ENCODE measurements around the gene C8G. TPM values are rescaled to one million over a fixed set of nuclear protein-coding genes. Genes with fewer than 3 reads are reported as not detected.

Gene C8G
- total and polyA plus RNA-seq, 2 of the 8 experiments (the other 6 are each of a cell fraction or from before 2014, with no cell fraction given), result 0.62 to 0.80 TPM

- WGBS, 2 experiments (ENCODE audit: extremely low coverage in 1 of 2, insufficient coverage in 1 of 2, insufficient read length in 1 of 2, insufficient replicate concordance in 2 of 2, low coverage in 1 of 2, low lambda C conversion rate in 2 of 2, missing lambda C conversion rate in 1 of 2), result 90% methylated on average over 16 of the region's 16 CpGs; no CpG with 5 or more reads in 1 of the 2 experiments
- Histone ChIP-seq H4K20me1 (replicated peaks in 1 of 2; ENCODE audit: control insufficient read depth in 1 of 2, insufficient read depth in 2 of 2, low read length in 2 of 2) (peaks cover 0 to 3% of the 10 kb centered on the region in 2 experiments), H2BK15ac (ENCODE audit: low read length) (no peak overlapping the region), H3K23ac (ENCODE audit: insufficient read length) (no peak overlapping the region), H4K91ac (replicated peaks; ENCODE audit: insufficient read length, low read length) (no peak overlapping the region), H3K36me3 (ENCODE audit: control insufficient read depth in 2 of 4, insufficient read depth in 4 of 4, low read length in 3 of 4) (no peaks in the 10 kb centered on the region), H2AK5ac (ENCODE audit: low read depth, low read length) (no peak overlapping the region), H3K79me2 (ENCODE audit: control insufficient read depth in 1 of 2, insufficient read depth in 2 of 2, low read length in 2 of 2) (no peaks in the 10 kb centered on the region), H4K5ac (ENCODE audit: insufficient read length, low read depth, low read length) (no peak overlapping the region), H3K27me3 (replicated peaks in 1 of 4; ENCODE audit: control insufficient read depth in 3 of 4, extremely low read depth in 1 of 4, insufficient read depth in 3 of 4, low read length in 3 of 4) (peaks cover 13 to 30% (median 27%) of the 10 kb centered on the region in 4 experiments), H3K56ac (replicated peaks; ENCODE audit: insufficient read length, low read depth, low read length) (no peak overlapping the region), H3K23me2 (ENCODE audit: low read depth, low read length) (peaks cover 20% of the 10 kb centered on the region; the same call in 1 of the 2 replicates), H2BK120ac (replicated peaks; ENCODE audit: low read depth, low read length) (no peak overlapping the region), H3K4me1 (replicated peaks in 1 of 4; ENCODE audit: control insufficient read depth in 3 of 4, insufficient read depth in 4 of 4, low read length in 3 of 4) (peaks cover 0 to 16% (median 7%) of the 10 kb centered on the region in 4 experiments; a peak in 5 of 7 replicates), H3K9me3 (ENCODE audit: insufficient read depth in 2 of 2, low read depth in 1 of 2, low read length in 1 of 2) (no peaks in the 10 kb centered on the region), H3K4me2 (ENCODE audit: insufficient read depth in 1 of 2, low read depth in 2 of 2, low read length in 2 of 2) (no peak overlapping the region), H2BK5ac (ENCODE audit: low read depth, low read length) (no peak overlapping the region), H2BK20ac (ENCODE audit: low read length) (no peak overlapping the region), H3K4ac (replicated peaks; ENCODE audit: insufficient read length, low read depth, low read length) (no peak overlapping the region), H3K18ac (ENCODE audit: extremely low read depth, low read length) (no peak overlapping the region), H3K4me3 (ENCODE audit: extremely low read depth in 1 of 4, insufficient read depth in 2 of 4, low read depth in 3 of 4, low read length in 4 of 4) (no peak overlapping the region), H3K79me1 (ENCODE audit: low read depth, low read length) (no peaks in the 10 kb centered on the region), H2BK12ac (ENCODE audit: low read depth, low read length) (no peak overlapping the region), H2AFZ (ENCODE audit: low read length) (no peak overlapping the region), H3K9ac (replicated peaks in 1 of 4; ENCODE audit: extremely low read depth in 1 of 4, low read depth in 3 of 4, low read length in 3 of 4) (no peak overlapping the region), H4K8ac (ENCODE audit: extremely low read depth, insufficient read depth, low read length) (no peak overlapping the region), H3K27ac (ENCODE audit: low read depth, low read length) (no peak overlapping the region), H3K14ac (ENCODE audit: insufficient read length) (no peak overlapping the region)
- POLR2A ChIA-PET (ENCODE audit: partially characterized antibody), result interaction anchor here (0.7 to 0.8 kb wide), 2 partner anchors 14 to 209 kb away, joined by 3 read pairs; no protein-coding TSS in a partner anchor
- CTCF ChIA-PET (ENCODE audit: partially characterized antibody), result interaction anchor here (1.0 to 3.0 kb wide), 3 partner anchors 48 to 180 kb away, joined by 4 to 18 read pairs (median 5); partner anchors contain the start of gene ABCA2
- FAIRE-seq (no peak), DNase-seq (ENCODE audit: low read depth in 1 of 2, low spot score in 2 of 2) (no peak)
- no peak for TF ChIP-seq POU5F1 (IDR thresholded peaks at IDR 0.05; ENCODE audit: low read depth, low read length)
These were observed 35.8 kb downstream of the C8G start for GRCh38 chr9:136980669-136981478.
